HG03432 (cell line): Measurements from ENCODE around the gene TSPEAR.

Experiments used
- ATAC-seq: cut with Tn5 transposase; IDR thresholded peaks from one replicate; pipeline ENCODE4 v1.9.1; 2021; ENCODE audit warnings: mild to moderate bottlenecking, moderate library complexity; ENCODE audit not compliant: unreplicated experiment

Gene TSPEAR

DNA sequence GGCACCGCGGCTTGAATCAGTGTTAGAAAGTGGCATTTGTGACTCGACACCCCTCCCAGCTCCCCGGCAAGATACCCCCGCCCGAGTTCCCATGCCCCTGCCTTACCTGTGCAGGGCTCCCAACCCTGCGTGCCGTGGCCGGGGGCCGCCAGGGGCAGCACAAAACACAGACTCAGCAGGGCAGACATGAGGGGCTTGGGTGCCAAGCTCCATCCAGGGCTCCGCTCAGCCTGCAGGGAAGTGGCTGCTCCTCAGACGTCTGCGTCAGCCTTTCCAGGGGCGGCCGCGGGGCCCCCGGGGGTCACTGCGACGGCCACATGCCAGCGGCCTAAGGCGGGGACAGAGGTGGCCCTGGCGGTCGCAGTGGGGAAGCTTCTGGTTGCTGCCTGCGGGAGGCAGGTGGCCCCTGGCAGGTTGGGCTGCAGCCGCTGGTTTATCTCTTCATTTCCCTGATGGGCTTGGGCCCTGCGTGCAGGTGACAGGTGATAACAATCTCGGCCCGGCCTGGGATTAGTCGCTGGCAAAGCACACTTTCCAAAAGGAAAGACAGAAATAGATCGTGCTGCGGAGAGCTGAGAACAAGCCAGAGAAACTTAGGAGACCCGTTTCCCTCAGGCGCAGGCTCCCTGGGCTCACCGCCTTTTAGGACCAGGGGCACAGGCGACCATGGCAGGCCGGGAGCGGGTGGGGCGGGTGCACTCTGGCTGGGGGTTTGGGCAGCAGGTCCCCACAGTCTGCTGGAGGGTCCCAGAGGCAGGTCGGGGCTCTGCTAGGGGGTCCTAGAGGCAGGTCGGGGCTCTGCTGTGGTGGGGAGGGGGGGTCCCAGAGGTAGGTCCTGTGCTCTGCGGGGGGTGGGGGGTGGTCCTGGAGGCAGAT lies at the start of gene TSPEAR:
Gene TSPEAR (minus strand): TSS at position 246 of the 876 bp plus-strand sequence. CDS start 58 bp downstream, at position 188.
- no peak for ATAC-seq

DNA sequence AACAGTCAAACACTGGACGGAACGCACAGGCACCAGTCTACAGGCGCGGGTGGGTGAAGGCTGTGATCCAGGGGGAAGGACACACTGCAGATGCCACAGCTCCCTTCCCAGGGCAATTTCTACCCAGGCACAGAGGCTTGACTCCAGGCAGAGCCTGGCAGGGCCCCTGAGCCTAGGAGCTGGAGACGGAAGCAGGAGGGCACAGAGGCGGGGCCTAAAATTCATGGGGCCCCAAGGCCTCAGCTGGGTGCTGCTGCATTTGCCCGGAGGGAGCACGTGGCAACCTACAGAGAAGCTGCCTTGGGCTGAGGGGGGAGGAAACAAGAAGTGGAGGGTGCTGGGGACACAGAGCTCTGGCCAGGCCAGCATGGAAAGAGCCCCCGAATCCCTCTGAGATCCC lies 49.0 kb upstream of the TSPEAR start:
- ATAC-seq = no peak

DNA sequence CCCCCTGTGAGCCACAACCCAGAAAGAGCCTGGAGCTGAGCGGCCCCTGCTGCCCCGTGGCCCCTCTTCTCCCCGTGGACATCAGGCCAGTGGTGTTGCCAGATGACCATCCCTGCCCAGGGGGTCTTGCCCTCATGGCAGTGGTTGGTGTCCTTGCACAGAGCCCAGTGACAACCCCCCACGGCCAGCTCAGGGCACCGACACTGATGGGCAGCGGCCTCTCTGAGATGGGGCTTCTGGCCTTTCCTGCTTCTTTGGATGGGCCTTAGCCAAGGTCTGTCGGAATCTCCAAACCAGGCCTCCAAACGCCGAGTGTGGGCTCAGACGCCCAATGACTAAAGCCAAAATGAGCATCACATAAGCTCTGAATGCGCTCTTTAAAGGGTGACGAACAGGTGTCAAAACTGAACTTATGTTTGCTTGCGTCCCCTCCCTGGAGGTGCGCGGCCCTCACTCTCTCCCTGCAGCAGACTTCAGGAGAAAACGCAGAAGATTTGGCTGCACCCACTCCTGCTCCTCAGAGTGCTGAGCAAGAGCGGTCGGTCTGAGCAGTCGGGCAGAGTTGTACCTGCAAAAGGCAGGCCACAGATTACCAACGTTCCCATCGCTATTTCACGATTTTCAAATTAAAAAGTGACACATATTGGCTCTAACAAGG lies 48.4 kb upstream of the TSPEAR start:
- no peak for ATAC-seq

DNA sequence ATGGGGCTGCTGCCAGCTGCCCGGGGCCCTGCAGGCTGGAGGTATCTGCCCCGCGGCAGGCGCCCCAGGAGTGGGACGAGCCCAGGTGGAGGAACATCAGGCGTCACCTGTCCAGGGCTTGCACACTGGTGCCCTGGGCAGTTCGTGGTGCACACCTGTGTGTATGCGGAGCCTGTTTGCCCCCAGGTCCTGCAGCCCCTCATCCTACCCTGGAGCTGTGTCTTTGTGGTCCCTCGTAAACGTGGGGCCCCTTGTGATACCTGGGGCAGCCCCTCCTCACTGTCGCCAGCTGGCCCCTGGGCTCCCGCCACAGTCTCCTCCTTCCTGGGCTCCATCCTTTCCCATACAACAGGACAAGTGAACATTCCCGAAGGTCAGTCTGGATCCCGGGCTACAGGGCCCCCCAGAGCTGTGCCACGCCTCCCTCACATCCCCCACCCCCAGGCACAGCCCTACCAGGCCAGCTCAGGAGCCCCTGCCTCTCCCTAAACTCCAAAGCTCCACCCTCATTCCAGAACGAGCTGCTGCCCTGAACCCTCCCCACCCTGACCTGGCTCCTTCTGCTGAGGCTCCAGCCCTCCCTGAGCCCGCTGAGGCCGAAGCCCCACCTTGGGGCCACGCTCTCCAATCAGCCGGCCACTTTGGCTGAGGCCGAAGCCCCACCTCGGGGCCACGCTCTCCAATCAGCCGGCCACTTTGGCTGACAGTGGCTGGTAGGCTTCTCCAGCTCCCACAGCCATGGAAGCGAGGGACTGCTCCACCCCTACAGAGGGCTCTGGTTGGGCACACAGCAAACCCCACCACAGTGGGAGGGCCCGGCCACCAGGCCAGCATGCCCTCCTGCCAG lies 47.6 kb upstream of the TSPEAR start:
- ATAC-seq = no peak

DNA sequence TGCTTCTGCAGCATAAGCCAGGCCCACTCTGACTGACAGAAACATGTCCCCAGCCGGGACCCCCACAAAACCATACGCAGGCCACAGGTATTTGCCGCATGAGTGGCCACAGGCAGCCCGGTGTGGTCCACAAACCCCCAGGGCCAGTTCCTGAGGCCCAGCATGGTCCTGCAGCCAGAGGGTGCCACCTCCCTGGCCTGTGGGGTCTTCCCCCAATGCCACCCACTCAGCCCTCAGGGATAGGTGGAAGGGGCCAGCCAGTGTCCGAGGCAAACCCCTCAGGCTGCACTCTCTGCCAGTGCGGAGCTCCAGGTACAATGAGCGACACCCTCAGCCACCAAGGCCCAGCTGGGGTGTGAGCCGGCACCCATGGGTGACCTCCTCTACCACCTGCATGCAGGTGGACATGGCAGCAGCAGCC lies 46.8 kb upstream of the TSPEAR start:
- no peak for ATAC-seq

DNA sequence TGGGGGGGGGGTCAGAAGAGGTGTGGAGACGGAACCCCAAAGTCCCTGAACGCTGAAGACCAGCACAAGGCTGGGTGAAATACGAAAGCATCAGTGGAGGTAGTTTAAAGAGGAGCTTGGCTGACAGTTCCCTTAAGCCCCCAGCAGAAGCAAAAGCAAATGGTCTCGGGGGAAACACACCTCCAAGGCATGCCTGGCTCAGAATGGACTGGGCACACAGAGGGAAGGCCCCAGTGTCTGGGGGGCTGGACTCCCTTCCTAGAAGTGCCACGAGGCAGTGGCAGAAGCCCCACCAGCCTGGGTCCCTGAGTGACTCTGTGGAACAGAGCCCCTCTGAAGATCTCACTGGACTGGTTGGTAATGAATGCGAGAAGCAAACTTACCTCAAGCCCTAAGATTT lies 46.4 kb upstream of the TSPEAR start:
- no peak for ATAC-seq

DNA sequence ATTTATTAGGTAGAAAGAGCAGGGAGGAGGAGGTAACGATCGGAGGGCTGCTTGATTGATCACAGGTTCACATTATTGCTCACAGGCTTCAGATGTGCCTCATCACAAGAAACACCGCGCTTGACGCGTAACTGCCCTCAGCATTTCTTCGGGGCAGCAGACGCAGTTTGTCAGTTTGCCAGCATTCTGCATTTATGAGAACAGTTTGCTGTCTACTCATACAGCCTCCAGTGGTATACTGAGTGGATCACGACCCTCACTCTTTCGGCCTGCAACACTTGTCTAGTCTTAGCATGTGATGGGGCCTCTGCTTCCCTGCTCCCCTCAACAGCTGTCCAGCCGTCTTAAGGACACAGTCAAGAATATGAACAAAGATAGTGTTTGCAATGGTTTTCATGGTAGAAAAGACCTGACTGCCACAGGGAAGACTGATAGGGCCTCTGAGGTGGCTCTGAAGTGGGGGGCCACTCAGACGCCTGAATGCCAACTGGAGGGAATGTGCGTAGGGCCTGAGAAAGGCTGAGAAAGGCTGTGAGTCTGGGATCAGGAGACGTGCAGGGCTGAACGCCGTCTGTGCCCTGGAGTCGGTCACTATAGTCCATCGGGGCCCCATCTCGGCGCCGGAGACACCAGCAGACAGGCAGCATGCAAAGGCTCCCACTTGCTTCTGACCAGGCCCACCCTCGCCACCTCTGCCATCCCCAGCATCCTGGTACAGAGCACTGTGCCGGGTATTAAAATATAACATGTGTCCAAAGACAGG lies 45.2 kb upstream of the TSPEAR start:
- ATAC-seq = no peak

DNA sequence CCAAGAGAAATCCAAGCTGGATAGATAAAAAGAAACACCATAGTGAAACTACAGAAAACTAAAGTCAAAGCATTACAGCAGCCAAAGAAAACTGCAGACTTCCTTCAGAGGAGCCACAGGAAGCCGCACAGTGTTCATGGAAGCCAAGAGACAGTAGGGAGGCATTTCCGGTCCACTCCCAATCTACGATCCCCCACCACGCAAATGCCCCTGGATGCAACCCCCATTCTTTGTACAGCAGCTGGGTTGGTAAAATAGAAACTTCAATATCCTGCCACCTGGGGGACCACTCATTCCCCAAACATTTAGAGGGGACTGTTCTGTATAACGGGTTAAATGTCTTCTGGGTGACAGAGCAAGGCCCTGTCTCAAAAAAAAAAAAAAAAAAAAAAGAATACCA lies 43.9 kb upstream of the TSPEAR start:
- ATAC-seq = no peak

DNA sequence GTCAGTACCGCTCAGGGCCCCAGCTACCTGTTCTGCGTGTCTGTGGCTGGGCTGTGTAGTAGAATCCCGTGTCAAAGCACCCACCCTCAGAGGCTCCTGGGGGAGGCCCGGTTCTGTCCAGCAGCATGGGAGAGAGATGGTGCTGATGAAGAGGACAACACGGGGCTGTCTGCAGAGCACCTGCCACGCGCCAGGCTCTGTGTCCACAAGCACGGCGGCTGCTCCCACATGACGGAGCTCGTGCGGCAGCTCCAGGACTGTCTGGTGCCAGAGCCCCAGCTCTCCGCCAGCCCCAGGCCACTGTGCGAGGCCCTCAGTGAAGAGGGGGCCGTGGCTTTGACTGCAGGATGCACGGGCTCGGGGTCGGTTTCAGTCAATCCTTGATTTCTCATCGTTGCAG lies 42.0 kb upstream of the TSPEAR start:
- ATAC-seq = no peak

DNA sequence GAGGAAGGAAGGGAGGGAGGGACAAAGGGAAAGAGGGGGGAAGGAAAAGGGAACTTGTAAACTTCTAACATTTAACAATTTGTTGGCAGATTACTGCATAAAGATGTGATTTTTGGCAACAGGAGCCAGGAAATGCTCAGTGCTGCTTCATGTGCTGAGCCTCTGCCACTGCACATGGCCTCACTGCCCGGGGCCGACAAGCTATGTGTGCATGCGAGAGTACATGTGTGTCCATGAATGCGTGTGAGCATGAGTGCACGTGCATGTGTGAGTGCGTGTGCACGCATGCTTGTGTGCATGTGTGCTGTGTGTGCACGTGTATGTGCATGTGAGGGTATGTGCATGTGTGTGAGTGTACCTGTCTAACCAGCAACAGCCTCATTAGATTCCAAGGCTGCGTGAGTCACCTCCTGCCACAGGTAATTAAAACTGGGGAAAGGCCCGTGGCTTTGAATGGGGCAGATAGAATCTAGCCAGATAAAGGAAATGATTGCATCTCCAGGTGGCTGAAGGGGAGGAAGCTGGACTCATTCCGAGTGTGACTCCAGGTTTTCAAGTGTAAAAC lies 41.4 kb upstream of the TSPEAR start:
- no peak for ATAC-seq

DNA sequence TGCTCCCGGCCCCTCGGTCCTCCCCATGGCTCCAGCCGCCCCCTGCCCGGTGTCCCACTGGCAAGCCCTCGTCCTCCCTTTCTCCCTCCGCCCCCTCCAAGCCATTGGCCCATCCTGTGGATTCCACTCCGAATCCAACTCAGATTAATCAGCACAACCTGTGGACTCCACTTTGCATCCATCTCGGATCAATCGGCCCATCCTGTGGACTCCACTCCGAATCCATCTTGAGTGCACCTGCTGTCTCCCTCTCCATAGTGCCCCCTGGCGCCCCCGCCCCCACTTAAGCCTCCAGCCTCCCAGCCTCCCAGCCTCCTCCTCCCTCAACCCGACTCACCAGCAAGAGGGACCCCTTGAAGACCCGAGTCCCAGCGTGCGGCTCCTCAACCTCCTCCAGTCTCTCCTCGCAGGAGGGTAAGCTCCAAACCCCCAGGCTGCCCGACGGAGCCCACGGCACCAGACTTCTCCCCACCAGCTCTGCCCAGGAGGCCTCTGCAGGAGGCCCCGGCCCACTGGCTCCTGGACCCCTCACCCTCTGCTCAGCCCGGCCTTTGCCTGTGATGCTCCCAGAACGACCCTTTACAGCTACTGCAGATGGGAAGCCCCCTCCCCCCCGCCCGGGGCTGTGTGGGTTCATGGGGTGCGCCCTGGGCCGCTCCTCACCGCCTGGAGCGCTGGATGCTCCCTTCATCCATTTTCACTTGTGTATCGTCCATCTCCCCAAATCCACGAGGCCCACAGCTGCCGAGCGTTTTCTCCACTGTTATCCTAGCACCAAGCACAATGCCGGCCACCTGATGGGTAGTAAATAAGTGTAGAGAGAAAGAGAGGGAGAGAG lies 40.6 kb upstream of the TSPEAR start:
- ATAC-seq = no peak

DNA sequence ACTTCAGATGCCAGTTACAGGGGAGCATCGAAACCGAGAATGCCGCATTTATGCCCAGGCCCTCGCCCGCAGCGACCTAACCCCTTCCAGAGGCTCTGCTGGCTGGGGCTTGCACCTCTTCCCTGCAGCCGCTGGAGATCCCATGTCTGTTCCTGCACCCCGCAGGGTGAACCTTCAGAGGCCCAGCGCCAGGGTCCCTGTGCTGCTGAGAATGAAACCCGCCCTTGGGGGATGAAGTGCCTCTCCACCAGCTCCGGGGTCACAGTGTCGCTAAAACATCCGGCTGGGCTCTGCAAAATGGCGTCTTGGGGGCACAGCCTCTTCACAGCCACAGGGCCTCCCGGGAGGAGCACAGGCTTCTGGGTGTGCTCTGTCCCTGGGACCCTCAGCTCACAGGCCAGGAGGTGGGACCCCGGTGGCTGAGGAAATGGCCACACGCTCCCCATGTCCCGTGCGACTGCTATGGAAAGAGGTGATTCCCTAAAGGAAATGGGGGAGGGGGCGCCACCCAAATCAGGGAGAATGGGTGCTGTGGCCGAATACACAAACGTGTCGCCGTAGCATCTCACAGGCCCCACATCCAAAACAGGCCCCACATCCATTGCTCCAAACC lies 39.9 kb upstream of the TSPEAR start:
- ATAC-seq = no peak

DNA sequence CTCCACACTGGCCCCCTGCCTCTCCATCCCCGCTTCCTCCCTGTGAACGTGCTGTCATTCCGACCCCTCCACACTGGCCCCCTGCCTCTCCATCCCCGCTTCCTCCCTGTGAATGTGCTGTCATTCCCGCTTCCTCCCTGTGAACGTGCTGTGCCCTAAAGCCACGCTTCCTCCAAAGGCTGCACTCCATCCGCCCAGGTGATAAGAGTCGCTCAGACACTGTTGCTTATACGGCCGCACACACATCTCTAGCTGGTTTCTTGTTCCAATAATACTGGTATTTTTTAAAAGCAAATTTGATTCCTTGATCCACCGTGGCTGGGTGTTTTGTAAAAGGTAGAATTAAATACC lies 39.3 kb upstream of the TSPEAR start:
- no peak for ATAC-seq

DNA sequence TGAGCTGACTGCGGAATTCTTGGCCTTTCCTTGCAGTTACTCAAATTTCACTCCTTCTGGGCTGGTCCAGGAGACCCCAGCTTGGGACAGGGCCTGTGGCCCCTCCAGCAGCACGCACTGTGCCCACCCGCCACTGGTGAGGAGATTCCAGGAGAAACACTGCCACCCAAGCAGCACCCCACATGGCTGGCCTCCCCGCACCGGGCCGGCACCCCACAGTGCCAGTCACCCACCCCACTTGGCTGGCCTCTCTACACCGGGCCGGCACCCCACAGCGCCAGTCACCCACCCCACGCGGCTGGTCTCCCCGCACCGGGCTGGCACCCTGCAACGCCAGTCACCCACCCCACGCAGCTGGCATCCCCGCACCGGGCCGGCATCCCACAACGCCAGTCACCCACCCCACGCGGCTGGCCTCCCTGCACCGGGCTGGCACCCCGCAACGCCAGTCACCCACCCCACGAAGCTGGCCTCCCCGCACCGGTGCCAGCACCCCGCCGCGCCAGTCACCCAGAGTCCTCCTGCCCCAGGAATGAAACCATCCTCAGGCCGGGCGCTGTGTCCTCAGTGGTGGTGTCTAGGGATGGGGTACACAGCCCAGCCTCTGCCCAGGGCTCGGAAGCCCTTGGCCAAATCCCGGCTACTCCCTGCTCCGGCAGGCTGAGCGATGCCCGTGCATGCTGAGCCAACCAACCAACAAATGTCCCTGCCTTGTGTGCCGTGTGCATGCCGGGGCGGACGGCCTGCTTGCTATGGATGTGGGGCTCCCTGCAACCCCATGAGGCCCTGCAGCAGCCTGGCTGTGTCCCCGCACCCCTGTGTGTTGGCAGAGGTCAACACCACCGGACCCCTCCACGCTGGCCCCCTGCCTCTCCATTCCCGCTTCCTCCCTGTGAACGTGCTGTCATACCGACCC lies 38.6 kb upstream of the TSPEAR start:
- no peak for ATAC-seq

DNA sequence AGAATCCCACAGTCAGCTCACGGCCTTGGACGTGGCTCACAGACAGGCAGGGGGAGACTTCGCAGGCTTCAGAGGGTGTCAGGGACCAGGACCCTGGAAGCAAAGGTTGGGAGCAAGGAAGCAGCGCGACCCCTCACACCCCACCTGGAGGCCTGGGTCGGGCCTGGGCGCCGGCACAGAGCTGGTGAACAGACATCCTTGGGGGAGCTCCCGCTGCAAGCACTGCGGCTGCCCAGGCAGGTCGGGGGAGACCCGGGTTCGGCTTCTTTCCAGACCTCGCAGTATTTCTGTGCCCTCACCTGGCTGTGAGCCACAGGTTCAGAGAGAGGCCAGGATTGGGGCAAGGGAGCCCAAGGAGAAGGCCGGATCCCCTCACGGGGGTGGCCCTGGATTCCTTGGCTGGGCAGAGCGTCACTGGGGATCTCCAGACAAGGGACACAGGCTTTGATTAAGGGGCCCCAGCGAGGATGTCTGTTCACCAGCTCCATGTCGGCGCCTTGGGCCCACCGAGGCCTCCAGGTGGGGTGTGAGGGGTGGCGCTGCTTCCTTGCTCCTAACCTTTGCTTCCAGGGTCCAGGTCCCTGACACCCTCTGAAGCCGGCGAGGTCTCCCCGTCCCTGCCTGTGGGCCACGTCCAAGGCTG lies 37.9 kb upstream of the TSPEAR start:
- ATAC-seq = no peak

DNA sequence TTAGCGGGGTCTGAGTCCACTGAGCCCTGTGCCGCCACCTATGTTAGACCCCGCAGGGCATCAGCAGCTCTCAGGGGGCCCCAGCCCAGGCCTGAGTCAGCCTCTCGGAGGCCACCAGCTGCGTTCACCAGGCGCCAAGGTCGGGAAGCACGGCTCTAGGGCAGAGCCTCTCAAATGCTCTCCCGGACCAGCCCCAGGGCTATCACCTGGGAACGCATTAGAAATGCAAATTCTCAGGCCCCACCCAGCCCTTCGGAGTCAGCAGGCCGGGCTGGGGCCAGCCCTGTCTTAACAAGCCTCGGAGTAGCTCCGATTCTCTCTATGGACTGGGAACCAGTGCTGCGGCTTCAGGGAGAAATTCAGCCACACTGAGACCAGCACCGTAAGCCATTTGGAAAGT lies 37.2 kb upstream of the TSPEAR start:
- ATAC-seq = no peak

DNA sequence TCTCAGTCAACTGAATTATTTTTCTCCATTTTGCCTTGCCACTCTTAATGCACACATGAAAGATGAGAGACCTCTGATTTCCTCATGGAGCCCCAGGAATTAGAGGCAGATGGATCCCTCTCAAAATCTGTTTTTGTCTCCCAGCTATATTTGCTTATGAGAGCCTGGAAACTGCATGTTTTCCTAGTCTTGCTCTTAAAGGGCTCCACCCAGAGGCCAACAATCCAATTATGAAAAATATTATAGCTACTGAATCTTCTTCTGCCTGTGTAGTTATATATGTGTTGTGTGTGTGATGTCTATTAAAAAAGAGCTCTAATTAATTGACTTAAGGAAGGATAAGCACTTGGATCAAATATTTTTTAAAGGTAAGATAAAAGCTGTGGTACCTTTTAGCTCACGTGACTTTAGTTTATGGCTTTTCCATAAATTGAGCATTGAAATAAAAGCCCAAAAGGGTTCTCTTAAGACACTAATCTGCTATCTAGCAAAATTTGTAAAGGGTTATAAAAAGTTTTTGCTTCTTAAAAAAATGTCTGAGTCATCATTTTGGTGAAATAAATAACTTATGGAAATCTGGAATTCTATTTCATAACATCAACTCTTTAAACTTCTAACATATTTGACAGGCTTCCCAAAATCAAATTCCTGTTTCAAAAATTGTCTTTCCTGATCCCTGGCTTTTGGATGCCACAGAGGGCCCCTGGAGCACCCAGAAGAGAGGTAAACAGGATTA lies 31.2 kb upstream of the TSPEAR start:
- no peak for ATAC-seq
